ENCODE data around the gene MRM2.

- no peak for TF ChIP-seq CTCF (IDR thresholded peaks at IDR 0.05)
- TF ChIP-seq POLR2A (IDR thresholded peaks at IDR 0.05), result no peak
These were observed 21.2 kb upstream of the MRM2 start for GRCh38 chr7:2263176-2263575.

Measured in uterus (tissue), 2 donors.